HUES64 (cell line): ENCODE data around the gene SSBP2.

ENCODE experiments used
- H3K27ac ChIP-seq: 2 replicates; pipeline ENCODE4 v1.7.0; 2013; ENCODE audit warnings: low read depth, low read length, inconsistent platforms
- H3K27me3 ChIP-seq: 2 replicates; pipeline ENCODE4 v1.6.1; 2013; ENCODE audit warnings: mild to moderate bottlenecking, low read length; ENCODE audit not compliant: insufficient read depth
- H3K36me3 ChIP-seq: 2 replicates; pipeline ENCODE4 v1.6.1; 2013; ENCODE audit warnings: mild to moderate bottlenecking, low read length; ENCODE audit not compliant: insufficient read depth
- H3K4me1 ChIP-seq: 2 replicates; pipeline ENCODE4 v1.6.1; 2013; ENCODE audit warnings: mild to moderate bottlenecking, low read length, moderate library complexity; ENCODE audit not compliant: insufficient read depth
- H3K4me3 ChIP-seq: 2 replicates; pipeline ENCODE4 v1.5.1; 2013; ENCODE audit warnings: mild to moderate bottlenecking, low read length, moderate library complexity
- H3K9ac ChIP-seq: 2 replicates; pipeline ENCODE4 v1.6.1; 2013; ENCODE audit warnings: mild to moderate bottlenecking, low read depth, low read length
- H3K9me3 ChIP-seq: 2 replicates; pipeline ENCODE4 v1.6.1; 2013; ENCODE audit warnings: low read depth, low read length; ENCODE audit not compliant: insufficient read depth
- WGBS: fragments of 150-250, 120-280 bp; methylation state at CpG from one replicate; pipeline ENCODE4 v1.1.7; 2013; ENCODE audit warnings: missing lambda C conversion rate; 5-methylcytosine and 5-hydroxymethylcytosine counted together

SSBP2 gene

DNA sequence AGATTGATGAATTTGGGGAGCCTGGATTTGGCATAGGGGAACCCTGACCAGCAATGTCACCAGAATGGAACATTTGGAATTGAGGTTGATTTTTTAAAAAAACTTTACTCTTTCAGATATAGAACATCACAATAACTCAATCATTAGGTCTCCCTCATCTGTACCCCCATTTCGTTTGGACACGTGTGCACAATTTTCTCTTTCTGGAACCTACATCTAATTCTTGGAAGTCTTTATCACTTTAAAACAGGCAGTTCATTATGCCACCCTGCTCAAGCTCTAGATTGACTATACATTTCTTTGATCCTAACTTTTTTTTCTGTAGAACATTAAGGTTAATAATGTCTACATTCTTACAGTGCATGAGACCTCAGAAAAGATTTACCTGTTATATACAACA, 3.7 kb upstream of the SSBP2 start:
- H3K4me1 ChIP-seq = peaks cover 59% of the 10 kb centered on the region
- H3K27me3 ChIP-seq = peaks cover 10% of the 10 kb centered on the region
- no peaks in the 10 kb centered on the region for H3K36me3 ChIP-seq
- no peak overlapping the region for H3K4me3 ChIP-seq
- H3K27ac ChIP-seq = no peak overlapping the region
- no peaks in the 10 kb centered on the region for H3K9me3 ChIP-seq
- no peak overlapping the region for H3K9ac ChIP-seq
- WGBS = 79% methylated on average over 2 of the region's 2 CpGs

DNA sequence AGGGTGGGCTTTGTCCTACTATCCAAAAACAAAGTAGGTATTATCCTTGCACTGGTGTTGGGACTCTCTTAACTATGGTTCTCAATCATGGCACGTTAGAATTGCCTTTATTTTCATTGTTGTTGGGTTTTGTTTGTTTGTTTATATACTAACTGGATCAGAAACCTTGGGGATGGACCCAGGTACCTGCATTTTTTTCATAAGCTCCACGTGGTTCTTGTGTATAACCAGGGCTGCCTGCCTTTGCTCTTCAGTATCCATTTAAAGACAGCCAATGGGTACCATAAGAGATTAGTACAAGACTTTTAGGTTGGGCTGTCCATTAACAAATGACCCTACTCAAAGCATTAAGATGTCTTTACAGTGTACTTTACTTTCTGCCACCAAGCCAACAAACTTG, 2.5 kb upstream of the SSBP2 start:
- H3K4me3 ChIP-seq = no peak overlapping the region
- no peak overlapping the region for H3K9ac ChIP-seq
- H3K36me3 ChIP-seq = no peaks in the 10 kb centered on the region
- no peaks in the 10 kb centered on the region for H3K9me3 ChIP-seq
- no peak overlapping the region for H3K27ac ChIP-seq
- WGBS = 17% methylated on average over 2 of the region's 2 CpGs
- H3K4me1 ChIP-seq = peaks cover 65% of the 10 kb centered on the region
- H3K27me3 ChIP-seq = peaks cover 20% of the 10 kb centered on the region

DNA sequence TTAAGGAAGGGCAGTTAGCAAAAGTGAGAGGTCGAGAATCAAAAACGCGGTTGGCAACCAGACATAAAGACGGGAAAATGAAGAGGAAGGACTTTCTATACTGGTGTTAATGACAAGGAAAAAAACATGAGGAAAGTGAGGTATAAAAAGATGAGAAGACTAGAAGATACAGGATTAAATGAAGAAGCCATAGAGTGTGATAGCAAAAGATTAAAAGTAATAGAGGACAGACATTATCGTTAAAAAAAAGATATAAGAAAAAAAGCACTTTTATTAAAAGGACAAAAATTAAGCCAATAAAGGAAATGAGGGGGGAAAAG, 1.7 kb upstream of the SSBP2 start:
- Histone ChIP-seq H3K27me3 (peaks cover 20% of the 10 kb centered on the region), H3K4me1 (peaks cover 65% of the 10 kb centered on the region), H3K4me3 (peak overlapping the region; percentile 67; the same call in 1 of the 2 replicates), H3K9me3 (no peaks in the 10 kb centered on the region), H3K27ac (no peak overlapping the region), H3K9ac (no peak overlapping the region), H3K36me3 (no peaks in the 10 kb centered on the region)
- 65% methylated on average over 4 of the region's 5 CpGs for WGBS

DNA sequence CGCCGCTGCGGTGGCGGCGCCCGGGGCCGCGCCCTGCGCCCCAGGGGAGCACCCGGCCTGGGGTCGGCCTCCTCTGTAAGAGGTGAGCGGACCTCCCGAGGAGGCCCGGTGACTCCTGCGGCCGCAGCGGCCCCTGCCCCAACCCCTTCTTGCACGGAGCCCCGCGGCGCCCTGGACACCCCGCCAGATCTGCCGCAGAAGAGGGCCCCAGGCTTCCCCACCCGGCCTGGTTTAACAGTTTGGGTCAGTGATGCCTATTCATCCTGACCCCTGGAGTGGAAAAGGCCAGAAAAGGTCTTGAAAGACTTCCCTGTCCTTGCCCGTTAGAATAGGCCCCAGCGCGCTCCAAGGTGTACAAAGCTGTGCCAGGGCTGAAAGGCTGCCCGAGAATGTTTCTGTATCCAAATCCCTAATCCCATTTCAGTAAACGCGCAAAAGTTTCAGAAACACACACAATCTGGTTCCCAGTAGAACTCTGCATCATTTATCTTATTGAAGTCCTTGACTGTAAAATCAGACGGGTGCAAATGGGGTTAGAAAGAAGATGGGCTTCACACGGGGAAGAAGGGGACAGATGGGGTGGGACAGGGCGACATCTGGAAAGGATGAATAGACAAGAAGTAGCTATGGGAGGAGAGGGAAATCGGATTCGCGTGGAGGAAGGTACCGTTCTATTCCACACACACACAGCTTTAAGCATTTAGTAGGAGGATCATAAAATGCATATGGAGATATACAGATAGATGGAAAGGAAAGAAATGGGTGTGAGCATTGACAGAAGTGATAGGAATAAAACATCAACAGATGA, 1.1 kb upstream of the SSBP2 start:
- Histone ChIP-seq H3K27ac (peak overlapping the region; percentile 79), H3K4me3 (peak overlapping the region; percentile 67), H3K9ac (peak overlapping the region; percentile 81), H3K4me1 (peaks cover 62% of the 10 kb centered on the region), H3K27me3 (peaks cover 20% of the 10 kb centered on the region), H3K9me3 (no peaks in the 10 kb centered on the region), H3K36me3 (no peaks in the 10 kb centered on the region)
- 13% methylated on average over 33 of the region's 37 CpGs for WGBS

DNA sequence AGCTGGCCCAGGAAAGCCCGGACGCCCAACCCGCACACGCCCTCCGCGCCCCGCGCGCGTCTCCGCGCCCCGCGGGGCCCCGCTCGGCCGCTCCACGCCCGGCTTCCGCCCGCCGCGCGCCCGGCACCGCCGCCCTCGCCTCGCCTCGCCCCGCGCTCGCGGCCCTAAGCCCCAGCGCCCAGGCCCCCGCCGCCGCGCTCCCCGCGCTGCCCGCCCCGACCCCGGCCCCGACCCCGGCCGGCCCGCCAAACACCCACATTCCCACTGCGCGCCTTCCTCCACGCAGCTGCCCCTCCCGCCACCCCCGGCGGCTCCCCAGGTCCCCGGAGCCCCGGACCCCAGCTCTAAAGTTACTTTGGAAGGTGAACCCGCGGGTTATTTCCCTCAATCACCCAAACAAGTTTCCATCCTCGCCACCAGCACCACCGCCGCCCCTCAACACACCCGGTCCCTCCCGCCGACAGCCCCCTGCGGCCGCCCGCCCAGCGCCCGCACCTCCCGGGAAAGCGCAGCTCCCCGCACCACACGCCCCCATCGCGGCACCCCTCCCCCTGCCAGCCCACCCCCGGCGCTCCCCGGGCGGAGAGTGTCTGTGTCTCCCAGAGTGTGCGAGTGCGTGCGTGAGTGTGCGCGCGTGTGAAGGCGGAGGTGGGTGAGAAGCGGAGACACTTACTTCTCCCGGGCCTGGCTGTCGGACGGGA, 439 bp downstream of the SSBP2 start:
- Histone ChIP-seq H3K36me3 (no peaks in the 10 kb centered on the region), H3K4me1 (peaks cover 46% of the 10 kb centered on the region), H3K9ac (no peak overlapping the region), H3K9me3 (no peaks in the 10 kb centered on the region), H3K27ac (no peak overlapping the region), H3K4me3 (peak overlapping the region; percentile 92), H3K27me3 (peaks cover 20% of the 10 kb centered on the region)
- WGBS = under 1% methylated on average over 87 of the region's 90 CpGs

DNA sequence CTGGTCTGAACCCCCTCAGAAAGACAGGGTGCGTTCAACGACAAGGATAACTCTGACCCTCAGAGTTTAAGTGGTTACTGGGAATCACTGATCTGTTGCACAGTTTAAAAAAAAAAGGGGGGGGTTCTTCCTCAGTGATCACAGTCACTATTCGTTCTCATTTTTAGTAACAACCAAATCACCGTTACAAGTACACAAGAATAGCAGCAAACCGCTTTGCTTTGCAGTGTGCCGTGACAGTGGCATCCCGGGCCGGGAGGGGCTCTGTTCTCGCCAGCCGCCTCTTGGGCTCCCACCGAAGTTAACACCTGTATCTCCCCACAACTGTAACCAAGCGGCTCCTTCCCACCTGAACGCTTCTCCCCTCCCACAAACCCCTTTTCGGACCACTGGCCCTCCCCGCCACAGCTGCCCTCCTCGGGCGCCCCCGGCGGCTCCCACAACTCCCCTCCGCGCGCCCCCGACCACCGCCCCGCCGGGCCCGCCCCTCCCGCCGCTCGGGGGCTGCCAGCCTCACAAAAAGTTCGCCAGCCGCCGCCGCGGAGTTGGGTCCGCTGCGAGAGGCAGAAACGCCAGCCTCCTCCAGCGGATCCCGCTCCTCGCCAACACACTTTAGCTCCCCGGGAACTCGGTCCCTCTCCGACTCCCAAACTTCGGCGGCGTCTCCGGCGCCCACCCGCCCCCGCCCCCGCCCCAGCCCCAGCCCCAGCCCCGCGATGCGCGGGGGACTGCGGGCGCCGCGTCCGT, 1.2 kb downstream of the SSBP2 start:
- H3K9me3 ChIP-seq = no peaks in the 10 kb centered on the region
- peak overlapping the region; percentile 42; the same call in 1 of the 2 replicates for H3K9ac ChIP-seq
- no peak overlapping the region for H3K27ac ChIP-seq
- peaks cover 43% of the 10 kb centered on the region for H3K4me1 ChIP-seq
- H3K4me3 ChIP-seq = peak overlapping the region; percentile 92
- under 1% methylated on average over 50 of the region's 61 CpGs for WGBS
- peaks cover 20% of the 10 kb centered on the region for H3K27me3 ChIP-seq
- H3K36me3 ChIP-seq = no peaks in the 10 kb centered on the region

DNA sequence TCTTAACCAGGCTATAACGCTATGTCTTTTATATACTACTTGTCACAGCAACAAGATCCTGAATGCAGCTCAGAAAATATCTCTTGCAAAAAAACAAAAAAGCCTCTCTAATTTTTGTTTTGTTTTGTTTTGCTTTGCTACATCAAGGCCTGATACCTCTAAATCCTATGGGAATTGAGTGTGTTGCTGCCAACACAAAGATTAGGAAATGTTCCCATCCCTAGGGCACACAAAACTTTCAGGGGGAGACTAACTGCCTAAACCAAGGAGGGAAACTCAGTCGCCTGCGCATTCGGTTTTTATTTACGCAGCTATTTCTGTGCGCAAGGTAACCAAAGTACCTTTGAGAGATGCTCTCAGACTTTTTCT, 1.7 kb downstream of the SSBP2 start:
- H3K27me3 ChIP-seq = peaks cover 20% of the 10 kb centered on the region
- H3K9me3 ChIP-seq = no peaks in the 10 kb centered on the region
- H3K36me3 ChIP-seq = no peaks in the 10 kb centered on the region
- H3K4me1 ChIP-seq = peaks cover 42% of the 10 kb centered on the region
- WGBS = 37% methylated on average over 6 of the region's 6 CpGs
- H3K4me3 ChIP-seq = peak overlapping the region; percentile 92
- H3K9ac ChIP-seq = peak overlapping the region; percentile 42; the same call in 1 of the 2 replicates
- H3K27ac ChIP-seq = no peak overlapping the region

DNA sequence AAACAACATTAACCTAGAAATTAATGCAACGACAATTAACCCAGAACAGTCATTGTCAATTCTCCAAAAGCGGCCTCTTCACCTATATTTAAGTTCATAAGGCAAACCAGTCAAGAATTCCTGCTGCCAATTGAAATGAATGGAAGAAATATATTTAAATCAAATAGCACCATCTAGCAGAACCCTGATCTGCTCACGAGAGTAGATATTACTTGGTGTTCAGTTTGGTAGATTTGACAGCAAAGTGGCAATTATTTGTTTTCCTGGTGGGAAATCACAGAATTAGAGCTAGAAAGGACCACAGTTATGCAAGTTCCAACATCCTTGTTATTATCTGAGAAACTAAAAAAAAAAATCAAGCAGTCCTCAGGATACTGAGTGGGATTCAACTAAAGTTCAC, 2.3 kb downstream of the SSBP2 start:
- peaks cover 20% of the 10 kb centered on the region for H3K27me3 ChIP-seq
- H3K9ac ChIP-seq = no peak overlapping the region
- 91% methylated on average over 3 of the region's 3 CpGs for WGBS
- no peaks in the 10 kb centered on the region for H3K36me3 ChIP-seq
- H3K27ac ChIP-seq = no peak overlapping the region
- H3K4me3 ChIP-seq = 0 out of 2 replicates have a peak overlapping the region, but pooled peaks have one; percentile 92
- H3K4me1 ChIP-seq = peaks cover 36% of the 10 kb centered on the region
- H3K9me3 ChIP-seq = no peaks in the 10 kb centered on the region

DNA sequence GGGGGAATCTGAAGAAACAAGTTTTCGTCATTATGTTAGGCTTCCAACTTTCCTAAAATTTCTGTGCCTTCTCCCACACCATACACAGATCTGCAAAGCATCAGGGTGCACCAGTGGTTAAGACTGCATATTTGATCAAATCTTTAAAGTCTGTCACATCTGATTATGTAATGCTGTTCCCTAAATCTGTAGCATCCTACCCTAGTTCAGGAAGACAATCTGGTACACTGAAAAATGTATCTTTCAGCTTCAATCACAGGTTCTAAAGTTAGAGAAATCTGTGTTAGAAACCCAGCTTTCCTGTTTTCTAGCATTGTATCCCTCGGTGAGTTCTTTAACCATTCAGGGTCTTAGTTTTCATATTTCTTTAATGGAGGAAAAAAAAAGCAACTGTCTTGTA, 3.9 kb downstream of the SSBP2 start:
- Histone ChIP-seq H3K9ac (no peak overlapping the region), H3K9me3 (no peaks in the 10 kb centered on the region)

DNA sequence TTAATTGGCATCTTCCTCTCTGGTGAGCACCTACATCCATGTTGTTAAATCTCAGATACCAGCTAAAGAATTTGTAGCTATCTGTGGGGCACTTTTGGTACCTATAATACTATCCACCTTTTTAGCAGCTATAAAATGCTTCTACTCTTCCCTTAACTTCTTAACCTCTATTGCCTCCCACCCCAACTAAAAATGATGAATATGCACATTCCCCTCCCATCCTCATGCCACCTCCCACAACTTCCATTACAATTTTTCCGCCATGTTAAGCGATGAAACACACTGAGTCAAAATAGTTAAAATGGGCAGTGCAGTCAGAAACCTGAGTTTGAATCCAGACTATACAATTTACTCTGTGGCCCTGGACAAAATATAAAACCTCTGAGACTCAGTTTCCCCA, 10.1 kb downstream of the SSBP2 start:
- Histone ChIP-seq H3K27ac (no peak overlapping the region), H3K4me3 (no peak overlapping the region), H3K9me3 (no peaks in the 10 kb centered on the region), H3K27me3 (no peaks in the 10 kb centered on the region), H3K4me1 (peaks cover 9% of the 10 kb centered on the region), H3K9ac (no peak overlapping the region), H3K36me3 (no peaks in the 10 kb centered on the region)
- WGBS = 95% methylated on average over 2 of the region's 2 CpGs

More for the DNA sequence above, 3.9 kb downstream of the SSBP2 start:
- Histone ChIP-seq H3K4me1 (peaks cover 21% of the 10 kb centered on the region), H3K4me3 (no peak overlapping the region), H3K27ac (no peak overlapping the region), H3K36me3 (no peaks in the 10 kb centered on the region), H3K27me3 (peaks cover 11% of the 10 kb centered on the region; the same call in 1 of the 2 replicates)
- WGBS = 86% methylated on average over 2 of the region's 2 CpGs

DNA sequence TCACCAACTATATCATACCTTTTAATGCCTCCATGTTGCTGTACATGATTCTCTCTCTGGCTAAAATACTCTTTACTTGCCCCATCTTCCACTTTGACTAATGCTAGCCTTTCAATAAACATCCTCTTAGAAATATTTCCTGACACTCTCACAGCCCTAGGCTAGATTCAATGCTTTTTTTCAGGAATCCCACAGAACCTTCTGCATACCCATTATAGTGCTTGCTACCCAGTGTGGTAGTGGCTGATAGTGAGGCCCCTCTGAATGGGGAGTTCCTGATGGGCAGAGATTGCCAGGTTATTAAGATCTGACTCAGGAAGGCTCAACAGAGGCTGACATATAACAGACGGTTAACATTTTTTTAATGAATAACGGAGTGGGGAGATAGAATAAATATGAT, 11.6 kb downstream of the SSBP2 start:
- Histone ChIP-seq H3K36me3 (no peaks in the 10 kb centered on the region), H3K27ac (no peak overlapping the region), H3K4me3 (no peak overlapping the region), H3K27me3 (no peaks in the 10 kb centered on the region), H3K9me3 (no peaks in the 10 kb centered on the region), H3K9ac (no peak overlapping the region), H3K4me1 (peaks cover 2% of the 10 kb centered on the region)
- WGBS = 67% methylated on average over 1 of the region's 2 CpGs
